NCI-H69 (cell line): ENCODE results near the gene RRAS2.
"Not testable (repeated sequence)": the region's sequence is repeated elsewhere in the genome, so short reads cannot be mapped to it uniquely, and the experiment has no call there.

Source experiments
- DNase-seq: peaks from one replicate; lab custom pipeline; 2025; lab: John Stamatoyannopoulos, UW

RRAS2 gene

DNA sequence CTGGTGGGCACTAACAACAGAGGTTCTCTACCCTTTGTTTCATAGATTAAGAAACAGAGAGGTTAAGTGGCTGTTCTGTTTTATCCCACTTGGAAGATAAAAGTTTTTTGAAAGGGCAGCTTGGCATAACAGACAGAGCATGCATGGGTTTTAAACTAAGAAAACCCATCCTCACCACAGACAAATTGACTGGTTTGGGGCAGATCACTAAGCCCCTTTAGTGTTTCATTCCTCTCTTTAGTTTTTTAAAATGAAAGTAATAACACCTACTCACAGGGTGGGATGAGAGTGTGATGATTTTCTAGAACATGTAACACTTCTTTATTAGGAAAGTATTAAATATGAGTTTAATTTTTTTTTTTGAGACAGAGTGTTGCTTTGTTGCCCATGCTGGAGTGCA is 12.3 kb upstream of the RRAS2 start:
- no peak for DNase-seq

DNA sequence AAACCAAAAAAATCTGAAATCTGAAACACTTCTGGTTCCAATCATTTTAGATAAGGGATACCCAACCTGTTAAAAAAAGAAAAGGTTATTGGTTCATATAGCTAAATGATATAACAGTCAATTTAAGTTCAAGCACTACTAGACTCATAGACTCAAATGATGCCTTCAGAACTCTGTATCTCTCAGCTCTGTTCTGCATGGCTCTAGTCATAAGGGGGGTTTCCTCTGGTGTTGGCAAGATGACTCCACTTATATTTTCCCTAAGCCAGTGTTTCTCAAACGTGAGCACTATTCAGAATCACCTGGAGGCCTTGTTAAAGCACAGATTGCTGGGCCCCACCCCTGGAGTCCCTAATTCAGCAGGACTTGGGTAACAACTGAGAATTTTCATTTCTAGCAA is 11.5 kb upstream of the RRAS2 start:
- DNase-seq: no peak

DNA sequence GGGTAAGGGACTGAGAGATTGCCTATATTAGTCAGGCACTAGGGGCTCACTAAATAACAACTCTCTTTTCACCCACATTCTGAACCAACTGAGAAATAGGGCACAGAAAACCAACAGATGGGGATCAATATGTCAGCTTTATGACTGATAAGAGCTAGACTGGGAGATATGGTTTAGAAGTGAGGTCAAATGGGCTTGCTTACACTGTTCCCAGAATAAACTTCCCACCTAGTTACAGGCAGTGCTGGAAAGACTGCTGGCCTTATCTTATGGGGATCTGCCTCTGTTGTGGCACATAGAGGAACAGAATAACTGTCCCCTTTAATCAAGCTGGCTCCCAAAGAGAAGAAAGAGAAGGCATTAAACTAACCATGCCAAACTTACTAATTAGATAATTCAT is 10.6 kb upstream of the RRAS2 start:
- DNase-seq: no peak

DNA sequence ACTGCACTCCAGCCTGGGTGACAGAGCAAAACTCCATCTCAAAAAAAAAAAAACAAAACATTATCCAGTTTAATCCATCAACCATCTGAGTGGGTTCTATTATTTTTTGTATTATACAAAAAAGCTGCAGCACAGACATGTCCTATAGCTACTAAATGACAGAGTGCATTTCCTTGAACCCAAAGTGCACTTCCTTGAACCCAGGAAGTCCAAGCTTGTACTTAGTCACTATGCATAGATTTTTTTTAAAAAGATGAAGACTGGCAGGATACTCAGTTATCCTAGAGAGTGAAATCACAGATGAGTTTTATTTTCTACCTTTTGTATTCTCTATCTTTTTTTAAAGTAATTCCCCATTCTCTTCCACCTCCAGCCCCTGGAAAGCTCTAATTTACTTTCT is 8.0 kb upstream of the RRAS2 start:
- no peak for DNase-seq

DNA sequence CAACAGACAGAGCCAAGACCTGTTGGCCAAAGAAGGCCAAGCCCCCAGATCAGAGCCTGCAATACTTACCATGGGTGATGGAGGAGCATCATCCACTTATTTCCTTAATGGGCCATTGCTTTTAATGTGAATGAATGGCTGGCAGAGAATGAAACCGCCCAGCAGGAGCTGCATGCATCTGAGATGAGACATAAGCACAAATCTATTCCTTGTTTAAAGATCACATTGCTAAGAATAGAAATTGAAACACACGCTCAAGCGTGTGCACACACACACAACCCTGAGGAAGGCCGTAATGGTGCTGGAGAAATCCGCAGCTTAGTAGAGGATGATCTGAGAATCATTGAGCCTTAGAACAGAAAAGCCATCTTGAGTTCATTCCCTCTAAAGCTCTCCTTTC is 5.3 kb upstream of the RRAS2 start:
- DNase-seq: no peak

DNA sequence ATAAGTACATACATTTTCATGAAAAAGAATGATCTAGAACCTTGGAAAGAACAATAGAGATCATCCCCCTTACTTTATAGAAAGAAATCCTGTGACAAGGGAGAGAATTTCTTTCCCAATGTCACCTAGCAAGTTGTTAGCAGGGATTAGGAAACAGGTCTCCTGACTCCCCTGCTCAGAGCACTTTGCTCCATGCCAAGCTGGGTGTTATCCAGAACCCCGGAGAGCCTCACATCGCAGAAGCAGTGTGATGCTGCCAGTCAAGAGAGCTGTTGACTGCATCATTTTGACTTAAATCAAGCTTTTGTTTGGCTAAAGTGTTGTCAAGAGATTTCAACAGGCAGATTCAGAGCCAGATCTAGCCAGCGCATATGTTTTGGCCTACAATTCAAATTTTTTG is 3.6 kb upstream of the RRAS2 start:
- no peak for DNase-seq

DNA sequence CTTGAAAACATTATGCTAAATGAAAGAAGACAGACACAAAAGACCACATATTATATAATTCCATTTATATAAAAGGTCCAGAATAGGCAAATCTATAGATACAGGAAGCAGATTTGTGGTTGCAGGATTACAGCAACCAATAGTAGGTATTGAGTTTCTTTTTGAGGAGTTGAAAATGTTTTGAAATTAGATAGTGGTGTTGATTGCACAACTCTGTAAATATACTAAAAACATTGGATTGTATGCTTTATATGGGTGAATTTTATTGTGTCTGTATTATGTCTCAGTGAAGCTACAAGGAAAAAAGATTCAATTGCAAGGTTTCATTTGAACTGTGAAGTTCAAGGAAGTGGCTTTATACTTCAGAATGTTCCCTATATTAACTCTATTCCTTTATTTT is 3.0 kb upstream of the RRAS2 start:
- DNase-seq: no peak

DNA sequence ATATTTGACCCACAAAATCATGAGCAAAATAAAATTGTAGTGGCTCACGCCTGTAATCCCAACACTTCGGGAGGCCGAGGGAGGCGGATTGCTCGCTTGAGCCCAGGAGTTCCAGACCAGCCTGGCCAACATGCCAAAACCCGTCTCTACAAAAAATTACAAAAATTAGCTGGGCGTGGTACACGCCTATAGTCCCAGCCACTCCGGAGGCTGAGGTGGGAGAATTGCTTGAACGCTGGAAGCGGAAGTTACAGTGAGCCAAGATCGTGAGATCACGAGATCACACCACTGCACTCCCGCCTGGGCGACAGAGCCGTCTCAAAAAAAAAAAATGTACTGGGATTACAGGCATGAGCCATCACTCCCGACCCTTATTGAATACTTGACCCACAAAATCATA is 2.0 kb upstream of the RRAS2 start:
- no peak for DNase-seq

DNA sequence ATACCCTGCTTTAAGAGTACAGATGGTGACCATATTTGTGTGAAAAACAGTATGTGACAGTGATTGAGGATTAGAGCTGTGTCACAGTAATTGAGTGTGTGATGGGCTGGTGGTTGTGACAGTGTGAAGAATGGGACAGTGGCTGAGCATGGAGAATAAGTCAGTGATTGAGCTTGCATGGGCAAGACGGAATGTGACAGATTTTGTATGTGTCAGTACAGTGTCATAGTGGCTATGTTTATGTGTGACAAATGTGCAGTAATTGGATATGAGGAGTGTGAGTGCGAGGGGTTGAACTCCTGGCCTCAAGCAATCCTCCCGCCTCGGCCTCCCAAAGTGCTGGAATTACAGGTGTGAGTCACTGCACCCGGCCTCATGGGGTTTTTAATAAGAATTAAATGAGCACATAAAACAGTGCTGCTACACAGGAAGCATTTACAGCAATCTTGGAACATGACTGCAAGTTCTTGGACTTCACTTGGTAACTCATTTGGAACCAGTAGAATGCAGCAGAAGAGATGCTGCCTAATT is 583 bp upstream of the RRAS2 start:
- DNase-seq: no peak

DNA sequence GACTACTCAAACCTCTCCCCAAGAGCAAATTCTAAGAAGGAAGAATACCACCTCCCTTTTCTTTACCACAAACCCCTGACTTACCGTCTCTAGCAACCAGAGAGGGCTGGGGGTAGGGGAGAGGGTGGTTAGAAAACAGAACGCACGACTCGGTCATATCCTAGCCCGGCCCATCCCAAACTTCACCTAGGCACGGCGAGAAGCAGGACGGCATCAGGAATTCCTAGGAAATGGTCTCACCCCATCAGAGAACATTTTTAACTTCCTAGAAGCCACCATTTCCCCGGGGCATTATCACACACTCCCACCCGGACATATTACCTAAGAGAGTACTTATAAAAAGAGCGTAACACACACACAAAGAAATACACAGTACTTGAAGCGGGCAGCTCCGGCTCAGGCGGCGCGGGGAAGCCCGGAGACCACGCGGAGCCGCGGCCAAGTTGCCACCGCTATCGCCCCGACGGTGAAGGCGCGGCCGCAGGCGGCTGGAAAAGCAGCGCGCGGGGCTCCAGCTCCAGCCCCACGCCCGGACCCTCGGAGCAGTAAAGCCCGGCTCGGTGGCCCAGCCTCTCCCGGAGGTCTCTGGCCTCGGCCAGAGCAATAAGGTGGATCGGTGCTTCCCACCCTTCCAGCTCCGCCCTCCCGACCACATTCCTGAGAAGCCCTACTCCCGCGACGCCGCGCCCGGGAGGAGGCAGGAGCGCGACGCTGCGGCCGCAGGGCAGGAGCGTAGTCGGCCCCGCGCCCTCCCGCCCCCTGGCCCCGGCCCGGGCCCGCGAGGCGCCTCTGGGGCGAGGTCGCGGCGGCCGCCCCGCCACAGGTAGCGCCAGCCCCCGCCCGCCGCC is 878 bp downstream of the RRAS2 start:
- peak; percentile 66 for DNase-seq

DNA sequence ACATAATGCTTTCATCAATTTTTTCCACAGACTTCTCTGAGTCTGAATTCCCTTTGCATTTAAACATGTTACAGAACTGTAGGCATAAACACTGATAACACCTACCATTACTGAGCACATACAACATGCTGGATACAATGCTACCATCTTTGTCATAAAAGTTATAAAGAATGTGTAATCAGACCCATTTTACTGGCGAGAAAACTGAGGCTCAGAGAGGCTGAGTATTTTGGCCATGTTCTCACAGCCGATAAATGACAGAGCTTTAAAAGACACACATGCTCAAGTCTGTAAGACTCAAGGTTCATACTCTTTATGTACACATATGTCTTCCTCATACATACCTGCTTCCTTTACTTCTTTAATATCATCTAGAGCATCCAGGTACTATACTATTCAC is 2.6 kb downstream of the RRAS2 start:
- DNase-seq: no peak

DNA sequence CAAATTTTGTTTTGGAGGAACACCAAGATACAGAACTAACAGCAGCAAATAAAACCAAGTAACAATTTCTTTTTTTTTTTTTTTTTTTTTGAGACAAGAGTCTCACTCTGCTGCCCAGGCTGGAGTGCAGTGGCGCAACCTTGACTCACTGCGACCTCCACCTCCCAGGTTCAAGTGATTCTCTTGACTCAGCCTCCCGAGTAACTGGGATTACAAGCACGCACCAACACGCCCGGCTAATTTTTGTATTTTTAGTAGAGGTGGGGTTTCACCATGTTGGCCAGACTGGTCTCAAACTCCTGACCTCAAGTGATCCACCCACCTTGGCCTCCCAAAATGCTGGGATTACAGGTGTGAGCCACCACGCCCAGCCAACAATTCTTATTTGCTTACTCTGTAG is 4.4 kb downstream of the RRAS2 start:
- not testable (repeated sequence) for DNase-seq

DNA sequence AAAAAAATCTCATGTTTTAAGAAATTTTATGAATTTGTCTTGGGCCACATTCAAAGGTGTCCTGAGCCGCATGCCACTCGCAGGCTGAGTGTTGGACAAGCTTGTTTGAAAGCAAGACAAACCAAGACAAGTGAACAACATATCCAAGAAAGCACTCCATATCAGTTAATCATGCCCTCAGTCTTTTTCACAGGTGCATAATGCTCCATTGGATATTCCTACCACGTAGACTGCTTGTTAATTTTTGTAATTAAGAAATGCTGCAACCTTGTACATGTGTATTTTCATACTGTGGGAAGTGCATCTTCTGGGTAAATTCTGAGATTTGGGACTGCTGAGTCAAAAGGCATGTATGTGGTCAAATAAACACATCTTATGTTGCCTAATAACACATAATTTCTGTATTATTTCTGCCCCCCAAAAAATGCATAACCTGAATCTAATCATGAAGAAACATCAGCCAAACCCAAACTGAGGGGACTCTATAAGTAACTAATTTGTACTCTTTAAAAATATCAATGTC is 8.2 kb downstream of the RRAS2 start:
- no peak for DNase-seq

DNA sequence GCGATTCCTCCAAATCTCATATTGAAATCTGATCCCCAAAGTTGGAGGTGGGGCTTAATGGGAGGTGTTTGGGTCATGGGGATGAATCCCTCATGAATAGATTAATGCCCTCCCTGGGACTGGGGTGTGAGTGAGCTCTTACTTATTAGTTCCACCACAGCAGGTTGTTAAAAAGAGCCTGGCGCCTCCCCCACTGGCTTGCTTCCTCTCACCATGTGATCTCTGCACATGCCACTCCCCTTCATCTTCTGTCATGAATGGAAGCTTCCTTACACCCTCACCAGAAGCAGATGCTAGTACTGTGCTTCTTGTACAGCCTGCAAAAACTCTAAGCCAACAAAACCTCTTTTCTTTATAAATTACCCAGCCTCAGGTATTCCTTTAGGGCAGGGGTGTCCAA is 8.8 kb downstream of the RRAS2 start:
- peak; percentile 34 for DNase-seq

DNA sequence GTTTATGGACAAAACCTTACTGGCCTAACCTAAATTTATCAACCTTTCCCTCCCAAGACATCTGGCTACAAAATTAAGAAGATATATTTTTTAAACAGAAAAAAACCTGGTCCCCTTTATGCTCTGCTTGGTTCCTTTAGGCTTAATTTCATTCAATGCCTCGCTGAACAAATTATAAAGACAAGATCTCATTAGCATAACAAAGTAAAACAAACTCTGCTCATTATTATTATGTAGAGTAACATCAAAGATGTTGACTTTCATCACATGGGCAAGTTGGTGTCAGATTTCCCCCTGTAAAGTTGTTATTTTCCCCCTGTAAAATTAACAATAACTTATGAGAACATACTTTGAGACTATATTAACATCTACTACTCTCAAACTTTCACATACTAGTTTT is 11.0 kb downstream of the RRAS2 start:
- peak; percentile 55 for DNase-seq

DNA sequence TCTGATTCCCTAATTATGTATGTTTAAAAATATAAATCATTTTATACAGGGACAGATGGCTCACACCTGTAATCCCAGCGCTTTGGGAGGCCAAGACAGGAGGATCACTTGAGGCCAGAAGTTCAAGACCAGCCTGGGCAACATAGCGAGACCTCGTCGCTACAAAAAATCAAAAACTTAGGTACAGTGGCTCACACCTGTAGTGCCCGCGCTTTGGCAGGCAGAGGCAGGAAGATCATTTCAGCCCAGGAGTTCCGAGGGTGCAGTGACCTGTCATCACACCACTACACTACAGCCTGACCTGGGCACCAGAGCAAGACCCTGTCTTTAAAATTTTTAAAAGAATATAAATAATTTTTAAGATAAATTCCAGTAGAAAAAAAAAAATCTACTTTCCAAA is 11.5 kb downstream of the RRAS2 start:
- peak; percentile 5 for DNase-seq

DNA sequence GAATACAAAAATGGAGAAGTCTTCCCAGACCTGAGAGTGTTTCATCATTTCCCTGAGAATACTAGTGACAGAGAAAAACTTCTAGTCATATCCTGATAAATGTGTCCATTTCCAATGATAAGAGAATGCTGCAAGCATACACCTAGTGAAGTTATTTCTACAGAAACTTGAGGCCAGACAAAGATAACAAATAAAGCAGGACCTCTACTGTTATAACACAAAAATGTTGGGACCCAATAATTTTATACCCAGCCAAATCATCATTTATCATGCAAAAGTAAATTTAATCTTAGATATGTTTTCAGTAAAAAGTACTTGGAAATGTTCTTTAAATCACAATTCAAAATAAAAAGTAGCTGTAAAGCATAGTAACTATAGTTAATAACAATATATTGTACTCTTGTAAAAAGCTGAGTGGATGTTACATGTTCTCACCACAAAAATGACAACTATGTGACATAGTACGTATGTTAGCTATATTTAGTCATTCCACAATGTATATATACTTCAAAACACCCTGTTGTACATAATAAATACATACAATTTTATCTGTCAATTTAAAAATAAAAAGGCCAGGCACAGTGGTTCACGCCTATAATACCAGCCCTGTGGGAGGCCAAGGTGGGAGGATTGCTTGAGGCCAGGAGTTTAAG is 12.6 kb downstream of the RRAS2 start:
- no peak for DNase-seq

DNA sequence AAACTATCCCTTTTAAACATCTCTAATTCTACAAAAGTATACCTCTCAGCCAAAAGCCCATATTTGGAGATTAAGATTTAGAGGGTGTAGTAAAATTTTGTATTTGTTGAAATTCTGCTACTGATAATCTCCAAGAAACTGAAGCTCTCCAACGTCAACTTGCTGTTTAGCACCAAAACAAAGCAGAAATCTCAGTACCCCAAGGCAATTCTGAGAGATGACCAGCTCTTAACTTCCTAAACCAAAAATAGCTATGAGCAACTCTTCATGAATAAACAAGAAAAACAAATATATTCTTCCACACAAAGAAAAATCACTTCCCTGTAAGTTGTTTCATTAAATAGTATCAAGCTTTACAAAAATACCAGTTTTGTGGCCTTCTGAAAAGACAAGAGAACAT is 13.3 kb downstream of the RRAS2 start:
- no peak for DNase-seq

DNA sequence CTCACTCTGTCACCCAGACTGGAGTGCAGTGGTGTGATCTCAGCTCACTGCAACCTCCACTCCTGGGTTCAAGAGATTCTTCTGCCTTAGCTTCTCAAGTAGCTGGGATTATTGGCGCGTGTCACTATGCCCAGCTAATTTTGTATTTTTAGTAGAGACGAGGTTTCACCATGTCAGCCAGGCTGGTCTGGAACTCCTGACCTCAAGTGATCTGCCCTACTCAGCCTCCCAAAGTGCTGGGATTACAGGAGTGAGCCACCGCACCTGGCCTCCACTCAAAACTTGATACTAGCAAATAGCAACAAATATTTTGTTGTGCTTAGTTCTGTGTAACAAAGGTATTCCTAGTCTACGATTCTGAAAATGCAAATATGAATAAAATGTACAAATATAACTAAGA is 14.0 kb downstream of the RRAS2 start:
- not testable (repeated sequence) for DNase-seq

DNA sequence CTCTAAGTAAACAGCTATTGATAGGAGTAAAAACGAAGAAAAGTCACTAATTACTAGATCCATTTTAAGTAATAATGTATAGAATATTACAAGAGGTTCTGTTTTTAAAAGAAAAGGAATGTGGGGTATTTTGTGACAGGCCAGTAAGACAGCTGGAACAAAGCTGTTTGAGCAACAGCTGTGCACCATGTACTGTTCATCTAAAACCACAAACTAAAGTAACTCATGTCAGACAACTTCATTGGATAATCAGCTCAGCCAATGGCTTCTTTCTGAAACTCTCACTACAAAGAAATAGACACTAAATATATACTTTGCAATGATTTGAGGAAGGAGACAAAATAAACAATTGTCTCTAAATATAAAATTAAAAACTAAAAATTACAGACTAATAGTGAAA is 16.1 kb downstream of the RRAS2 start:
- no peak for DNase-seq

DNA sequence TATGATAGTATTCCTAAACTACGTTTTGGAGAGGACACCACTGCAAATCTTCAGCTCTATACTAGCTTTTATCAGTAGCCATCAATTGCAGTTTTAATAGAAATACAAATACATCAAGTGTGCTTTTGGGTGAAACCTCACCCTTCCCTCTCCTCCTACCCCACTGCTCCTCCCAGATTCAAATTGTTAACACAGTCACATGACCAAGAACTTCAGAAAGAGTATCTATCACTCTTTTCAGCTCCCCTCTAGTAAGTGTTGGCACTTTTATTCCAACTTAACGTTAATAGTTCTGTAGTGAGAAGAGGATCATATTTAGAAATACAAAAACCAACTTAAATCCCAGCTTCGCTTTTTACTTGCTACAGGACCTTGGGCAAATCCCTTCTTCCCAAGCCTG is 17.0 kb downstream of the RRAS2 start:
- DNase-seq: no peak

DNA sequence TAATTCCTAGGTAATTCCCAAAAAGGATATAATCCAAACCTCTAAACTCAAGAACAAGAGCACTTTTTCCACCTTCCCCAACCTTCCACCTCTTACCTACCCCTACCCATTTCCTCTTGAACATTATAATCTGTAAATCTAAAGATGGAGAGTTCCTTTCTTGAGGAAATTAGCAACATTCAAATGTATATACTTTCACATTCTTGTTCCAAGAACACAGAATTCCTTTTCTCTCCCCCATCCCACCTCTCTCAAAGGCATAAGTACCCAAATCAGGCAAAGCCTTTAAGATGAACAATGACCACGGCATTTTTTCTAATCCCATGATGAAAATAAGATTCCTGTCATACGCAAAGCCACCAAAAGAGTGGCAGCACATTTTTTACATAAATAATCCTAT is 18.3 kb downstream of the RRAS2 start:
- no peak for DNase-seq

DNA sequence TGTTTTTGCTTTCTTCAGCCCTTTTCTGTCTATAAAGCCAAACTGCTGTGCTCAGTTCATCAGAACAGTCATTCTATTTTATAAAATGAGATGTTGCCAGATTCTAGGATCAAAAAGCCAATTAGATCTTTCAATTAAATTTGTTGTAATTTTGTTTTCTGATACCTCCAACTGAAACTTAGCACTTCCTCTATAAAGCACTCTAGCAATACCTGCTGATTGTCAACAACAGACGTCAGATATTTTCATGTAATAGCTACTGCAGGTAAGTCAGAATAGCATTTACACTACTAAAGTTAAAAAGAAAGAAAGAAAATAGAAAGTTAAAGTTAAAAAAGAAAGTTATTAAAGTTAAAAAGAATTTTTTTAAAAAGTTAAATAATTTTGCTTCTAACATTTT is 19.6 kb downstream of the RRAS2 start:
- no peak for DNase-seq
